ENCODE results near the gene TMEM107.
"Not testable (repeated sequence)": the region's sequence is repeated elsewhere in the genome, so short reads cannot be mapped to it uniquely, and the experiment has no call there.

Gene TMEM107

DNA sequence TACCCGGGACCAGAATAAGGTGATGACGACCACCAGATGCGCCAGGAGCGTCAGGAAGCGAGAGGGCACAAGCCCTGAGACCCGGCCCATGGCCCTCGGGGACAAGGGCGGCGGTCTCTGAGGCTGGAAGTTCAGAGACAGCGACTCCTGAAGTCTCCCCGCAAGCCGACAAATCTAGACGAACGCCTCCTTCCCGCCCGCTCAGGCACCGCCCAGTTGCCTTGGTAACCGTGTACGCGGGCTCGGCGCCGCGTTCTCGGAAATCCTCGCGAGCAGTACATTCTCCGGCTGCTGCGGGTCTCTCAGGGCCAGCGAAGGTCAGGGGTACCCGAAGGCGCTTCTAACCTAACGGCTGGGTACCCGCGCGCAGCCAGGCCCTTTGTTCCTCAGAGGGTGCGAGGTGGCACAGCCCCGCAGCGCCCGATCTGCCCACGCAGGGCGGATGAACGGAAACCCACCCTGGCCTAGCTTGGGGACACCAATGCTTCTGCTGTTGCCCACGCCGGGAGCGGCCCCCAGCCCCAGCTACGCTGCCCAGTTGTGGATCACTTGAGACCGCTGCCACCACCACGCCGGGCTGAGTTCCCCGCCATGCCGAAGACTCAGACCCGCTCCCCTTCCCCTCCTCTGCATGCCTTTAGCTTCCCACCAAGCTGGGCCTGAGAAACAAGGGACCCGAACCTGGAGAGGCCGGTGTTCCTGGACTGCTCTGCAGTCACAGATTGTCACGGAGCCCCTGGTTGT is at the start of gene TMEM107:
TSS of gene TMEM107 (minus strand) at position 184 of the 744 bp plus-strand sequence. CDS start at position 90, 94 bp downstream.
- peak in 52 of 56 donors; percentile 22 to 82 (median 60) for DNase-seq

DNA sequence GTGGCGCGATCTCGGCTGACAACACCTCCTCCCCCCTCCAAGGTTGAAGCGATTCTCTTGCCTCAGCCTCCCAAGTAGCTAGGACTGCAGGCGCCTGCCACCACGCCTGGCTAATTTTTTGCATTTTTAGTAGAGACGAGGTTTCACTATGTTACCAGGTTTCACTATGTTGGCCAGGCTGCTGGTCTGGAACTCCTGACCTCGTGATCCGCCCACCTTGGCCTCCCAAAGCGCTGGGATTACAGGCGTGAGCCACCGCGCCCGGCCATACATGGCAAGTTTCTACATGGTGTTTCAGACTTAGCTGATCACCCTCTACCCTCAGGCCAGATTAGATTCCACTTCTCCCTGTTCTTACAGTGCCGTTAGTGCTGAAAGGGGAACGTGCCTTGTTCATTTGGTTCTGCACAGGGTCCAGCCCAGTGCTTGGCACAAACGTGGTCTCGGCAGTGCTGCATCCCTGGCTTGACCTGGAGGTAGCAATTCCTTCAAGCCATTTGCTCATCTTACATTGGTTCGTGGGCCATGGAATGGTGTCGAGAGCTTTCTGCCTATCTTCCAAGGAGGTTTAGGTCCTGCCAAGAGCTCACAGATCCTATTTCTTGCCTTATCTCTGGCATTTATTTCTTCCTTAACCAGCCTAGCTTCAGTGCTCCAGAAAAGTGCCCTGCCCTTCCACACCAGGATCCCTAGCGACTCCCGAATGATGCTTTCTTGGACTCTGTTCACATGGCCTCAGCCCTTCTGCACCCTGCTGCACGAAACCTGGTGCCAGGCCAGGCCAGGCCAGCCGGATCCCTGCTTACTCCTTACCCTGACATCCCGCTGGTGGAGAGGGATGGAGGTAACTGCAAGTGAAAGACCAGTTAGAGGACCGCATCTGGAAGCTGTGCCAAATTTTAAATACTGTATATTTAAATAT is 49.0 kb upstream of the TMEM107 start:
- DNase-seq = no peak

DNA sequence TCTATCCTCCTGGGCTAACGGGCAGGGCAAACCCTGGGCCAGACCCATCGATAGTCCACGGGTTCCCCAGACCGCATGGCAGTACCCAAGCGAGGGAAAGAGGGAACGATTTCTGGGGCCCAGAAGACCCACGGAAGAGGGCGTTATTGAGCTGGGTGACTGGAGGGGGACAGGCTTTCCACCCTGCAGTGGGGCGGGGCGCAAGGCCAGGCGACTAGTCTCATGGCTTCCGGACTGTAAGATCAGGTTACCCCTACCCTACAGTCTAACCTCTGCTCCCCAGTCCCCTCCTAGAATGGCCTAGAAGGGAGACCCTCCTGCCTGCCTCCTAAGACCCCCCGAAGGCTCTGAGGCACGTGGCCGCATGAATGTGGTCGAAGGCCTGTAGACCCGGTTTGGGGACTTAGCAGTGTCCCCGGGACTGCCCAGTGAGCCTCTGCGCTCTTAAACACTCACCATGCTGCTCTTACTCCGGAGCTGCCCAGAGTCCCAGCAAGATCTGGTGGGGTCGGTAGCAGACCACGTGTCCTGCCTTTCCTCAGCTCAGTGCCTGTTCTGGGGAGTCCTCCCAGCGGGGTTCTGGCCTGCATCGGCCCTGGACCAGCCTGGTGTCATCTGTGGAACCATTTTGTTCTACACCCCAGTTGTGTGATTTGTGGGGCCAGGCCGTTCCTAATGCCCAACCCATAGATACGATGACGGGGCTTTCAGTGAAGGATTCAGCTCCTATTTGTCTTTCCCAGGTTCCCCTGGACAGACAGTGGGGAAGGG is 47.4 kb upstream of the TMEM107 start:
- DNase-seq = peak in 42 of 56 donors; percentile 29 to 83 (median 58)

DNA sequence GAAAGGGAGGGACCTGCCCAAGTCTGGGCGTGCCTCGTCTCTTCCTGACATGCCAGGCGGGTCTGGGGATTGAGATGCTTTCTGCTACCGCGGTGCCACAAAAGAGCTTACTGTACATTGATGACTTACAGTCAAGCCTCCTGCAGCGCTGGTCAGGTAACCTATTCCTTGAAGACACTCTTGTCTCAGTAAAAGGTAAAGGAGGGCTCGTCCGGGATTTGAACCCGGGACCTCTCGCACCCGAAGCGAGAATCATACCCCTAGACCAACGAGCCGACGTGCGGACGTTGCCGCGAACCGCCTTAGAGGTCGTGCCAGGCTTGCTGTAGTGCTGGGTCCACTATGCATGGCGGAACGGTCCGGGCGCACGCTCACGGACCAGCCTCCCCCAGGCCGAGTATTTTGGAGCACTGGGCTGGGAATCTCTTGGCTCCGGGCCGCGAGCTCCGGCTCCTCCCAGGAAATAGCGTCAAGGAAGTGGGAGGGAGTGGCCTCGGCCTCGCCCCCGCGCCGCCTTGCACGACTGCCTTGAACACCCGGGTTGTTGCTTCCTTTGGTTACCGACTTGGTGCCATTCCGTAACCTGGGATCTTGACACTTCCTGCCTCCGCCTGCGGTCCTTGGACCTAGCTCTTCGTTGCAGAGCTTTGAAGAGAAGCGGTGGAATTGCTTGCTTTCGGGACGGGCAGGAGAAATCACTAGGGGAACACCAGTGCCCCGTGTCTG is 46.6 kb upstream of the TMEM107 start:
- DNase-seq = peak; percentile 59 to 99 (median 90)

DNA sequence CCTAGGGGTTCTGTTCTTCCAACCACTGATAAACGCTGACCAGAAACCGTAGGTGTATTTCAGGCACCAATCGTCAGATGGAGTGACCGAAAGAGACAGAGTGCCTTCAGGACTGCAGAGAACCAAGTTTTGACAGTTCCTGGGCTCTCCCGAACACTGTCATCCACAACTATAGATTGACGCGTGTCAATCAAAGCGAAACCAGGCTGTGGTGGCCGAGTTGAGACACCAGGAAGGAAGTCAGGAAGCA is 46.1 kb upstream of the TMEM107 start:
- DNase-seq = peak in 11 of 56 donors; percentile 47 to 83 (median 81)

DNA sequence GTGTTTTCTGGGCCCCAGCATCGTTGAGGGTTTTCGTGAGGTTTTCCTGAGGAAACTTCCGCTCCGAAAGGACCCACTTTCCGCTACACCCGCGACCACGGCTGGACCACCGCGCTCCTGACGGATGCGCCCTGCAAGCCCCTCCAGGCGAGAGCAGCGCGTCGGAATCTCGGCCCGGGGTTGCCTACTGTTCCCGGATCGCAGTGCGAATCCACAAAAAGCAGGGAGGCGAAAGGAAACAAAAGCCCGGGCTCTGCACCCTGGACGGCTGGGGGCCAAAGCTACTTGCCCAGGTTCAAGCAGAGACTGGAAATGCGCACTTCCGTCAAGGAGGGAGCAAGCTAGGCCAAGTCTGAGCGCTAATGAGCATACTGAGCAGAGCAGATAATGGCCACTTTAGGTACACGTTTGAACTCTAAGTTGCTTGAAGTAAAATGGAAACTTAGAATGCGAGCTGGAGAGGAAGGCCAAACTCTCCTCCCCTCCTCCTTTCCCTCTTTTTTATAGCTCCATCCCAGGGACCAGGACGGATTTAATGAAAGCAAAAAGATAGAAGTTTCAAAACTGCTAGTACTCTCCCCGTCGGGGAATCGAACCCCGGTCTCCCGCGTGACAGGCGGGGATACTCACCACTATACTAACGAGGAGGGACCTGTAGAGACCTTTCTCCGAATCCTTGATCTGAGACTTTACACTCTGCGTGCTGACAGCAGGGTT is 45.6 kb upstream of the TMEM107 start:
- DNase-seq = peak in 52 of 56 donors; percentile 46 to 97 (median 80)

DNA sequence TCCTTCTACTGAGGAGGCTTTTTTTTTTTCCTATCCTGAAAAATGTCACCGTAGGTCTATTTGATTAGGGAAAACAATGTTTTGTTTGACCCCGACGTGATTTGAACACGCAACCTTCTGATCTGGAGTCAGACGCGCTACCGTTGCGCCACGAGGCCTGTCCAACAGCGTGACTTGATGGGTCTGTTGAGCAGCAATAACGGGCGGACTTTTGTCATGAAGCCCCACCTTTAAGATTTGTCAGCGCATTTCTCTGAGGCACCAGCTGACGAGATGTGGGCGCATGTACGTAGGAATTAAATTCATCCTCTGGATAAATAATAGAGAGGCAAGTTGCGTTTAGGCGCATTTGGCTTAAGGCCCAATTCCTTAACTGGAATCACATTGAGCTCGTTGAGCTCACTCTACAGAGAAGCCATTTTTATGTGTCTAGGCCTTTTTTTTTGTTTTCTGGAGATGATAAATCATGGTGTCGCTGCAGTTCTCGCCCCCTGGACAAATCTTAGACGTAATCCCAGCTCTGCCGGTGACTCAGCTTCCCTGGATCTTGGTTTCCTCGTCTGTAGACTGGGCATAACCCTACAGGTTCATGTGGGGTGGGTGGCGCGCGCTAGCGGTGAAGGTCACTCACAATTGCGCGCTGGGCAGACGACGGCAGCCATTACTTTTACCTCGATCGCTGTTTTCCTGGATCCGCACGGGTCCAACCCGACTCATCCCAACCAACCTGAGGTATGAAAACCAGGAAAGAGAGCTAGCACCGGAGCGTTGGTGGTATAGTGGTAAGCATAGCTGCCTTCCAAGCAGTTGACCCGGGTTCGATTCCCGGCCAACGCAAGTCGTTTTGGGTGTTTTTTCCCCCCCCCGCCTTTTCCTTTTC is 44.8 kb upstream of the TMEM107 start:
- peak; percentile 41 to 95 (median 82) for DNase-seq

DNA sequence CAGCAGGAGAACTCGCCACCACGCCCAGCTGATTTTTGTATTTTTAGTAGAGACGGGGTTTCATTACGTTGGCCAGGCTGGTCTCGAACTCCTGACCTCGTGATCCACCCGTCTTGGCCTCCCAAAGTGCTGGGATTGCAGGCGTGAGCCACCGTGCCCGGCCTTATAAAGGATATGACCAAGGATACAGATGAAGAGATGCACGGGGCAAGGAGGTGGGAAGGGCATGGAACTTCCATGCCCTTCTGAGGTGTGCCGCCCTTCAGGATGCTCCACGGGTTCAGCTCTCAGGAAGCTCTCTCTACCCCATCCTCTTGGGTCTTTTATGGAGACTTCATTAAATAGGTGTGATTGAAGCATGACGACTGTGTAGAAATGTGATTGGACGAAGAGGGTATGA is 37.8 kb upstream of the TMEM107 start:
- DNase-seq = not testable (repeated sequence)

DNA sequence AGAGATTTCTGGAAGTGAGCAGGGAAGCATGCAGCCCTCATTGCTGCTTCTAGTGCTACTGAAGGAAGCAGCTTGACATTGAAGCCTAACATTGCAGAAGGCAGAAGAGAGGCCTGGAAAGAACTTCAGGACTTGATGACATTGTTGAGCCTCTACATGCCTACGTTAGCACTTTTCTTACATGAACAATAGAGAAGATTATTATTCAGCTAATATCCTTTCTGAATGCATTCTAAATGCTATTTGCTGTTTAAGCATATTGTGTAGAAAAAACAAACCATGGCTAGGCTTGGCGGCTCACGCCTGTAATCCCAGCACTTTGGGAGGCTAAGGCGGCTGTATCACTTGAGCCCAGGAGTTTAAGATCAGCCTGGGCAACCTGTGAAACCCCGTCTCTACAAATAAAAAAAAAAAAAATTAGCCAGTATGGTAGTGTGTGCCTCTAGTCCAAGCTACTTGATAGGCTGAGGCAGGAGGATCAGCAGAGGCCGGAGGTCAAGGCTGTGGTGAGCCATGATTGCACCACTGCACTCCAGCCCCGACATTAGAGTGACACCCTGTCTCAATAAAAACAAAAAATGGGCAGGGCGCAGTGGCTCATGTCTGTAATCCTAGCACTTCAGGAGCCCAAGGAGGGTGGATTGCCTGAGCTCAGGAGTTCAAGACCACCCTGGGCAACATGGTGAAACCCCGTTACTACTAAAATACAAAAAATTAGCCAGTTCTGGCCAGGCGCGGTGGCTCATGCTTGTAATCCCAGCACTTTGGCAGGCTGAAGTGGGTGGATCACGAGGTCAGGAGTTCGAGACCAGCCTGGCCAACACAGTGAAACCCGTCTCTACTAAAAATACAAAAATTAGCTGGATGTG is 36.4 kb upstream of the TMEM107 start:
- no peak for DNase-seq

DNA sequence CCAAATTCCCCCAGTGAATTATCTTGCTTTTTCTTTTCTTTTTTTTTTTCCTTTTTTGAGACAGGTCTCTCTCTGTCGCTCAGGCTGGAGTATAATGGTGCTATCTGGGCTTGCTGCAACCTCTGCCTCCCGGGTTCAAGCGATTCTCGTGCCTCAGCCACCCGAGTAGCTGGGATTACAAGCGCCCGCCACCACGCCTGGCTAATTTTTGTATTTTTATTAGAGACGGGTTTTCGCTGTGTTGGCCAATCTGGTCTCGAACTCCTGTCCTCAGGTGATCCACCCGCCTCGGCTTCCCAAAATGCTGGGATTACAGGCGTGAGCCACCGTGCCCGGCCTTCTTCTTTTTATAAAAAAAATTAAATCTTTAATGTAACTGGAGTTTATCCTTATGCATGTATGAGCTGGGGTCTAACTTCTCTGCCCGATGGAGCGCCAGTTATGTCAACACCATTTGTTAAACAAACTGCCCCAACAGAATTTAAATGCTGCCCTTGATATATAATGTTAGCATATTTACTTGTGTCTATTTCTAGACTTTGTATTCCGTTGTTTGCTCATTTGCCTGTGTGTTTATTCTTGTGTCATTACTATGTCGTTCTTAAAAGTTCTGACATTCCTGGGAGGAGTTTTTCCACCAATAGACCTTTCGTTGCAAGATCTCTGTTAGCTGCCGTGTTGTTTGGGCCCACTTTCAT is 34.7 kb upstream of the TMEM107 start:
- DNase-seq = no peak

DNA sequence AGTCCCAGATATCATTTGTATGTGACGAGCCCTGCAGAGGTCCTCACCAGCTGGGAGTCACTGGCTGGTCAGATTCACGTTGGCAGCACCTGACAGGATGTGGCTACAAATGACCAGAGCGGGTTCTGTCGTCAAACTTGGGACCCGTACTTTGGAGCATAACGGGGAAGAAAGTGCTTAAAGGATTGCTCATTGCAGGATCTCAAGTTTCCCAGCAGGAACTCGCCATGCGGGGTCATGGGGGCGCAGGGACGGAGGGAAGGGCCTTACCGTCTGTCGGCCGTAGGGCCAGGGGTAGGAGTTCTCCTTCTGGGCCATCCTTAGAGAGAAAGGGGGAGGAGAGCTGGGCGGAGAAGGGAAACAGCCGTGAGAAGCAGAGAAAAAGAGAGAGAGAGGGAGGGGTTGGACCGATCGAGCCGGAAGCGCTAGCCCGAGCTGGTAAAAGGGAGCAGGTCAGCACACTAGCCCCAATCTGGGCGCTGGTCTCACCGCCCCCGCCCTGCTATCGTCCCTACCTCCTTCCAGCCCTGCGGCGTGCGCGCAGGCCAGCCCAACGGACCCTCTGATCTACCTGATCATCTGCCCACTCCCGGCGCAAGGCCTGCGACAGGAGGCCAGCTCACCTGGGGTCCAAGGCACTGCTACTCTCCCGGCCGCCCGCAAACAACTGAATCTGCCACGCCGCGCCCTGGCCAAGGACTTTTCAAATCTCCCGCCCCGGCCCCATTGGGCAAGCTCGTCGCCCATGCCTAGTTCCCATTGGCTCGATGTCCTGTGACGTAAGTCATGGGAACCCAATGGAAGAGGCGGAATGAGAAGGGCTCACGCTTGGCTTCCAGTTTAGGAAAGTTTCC is 34.0 kb upstream of the TMEM107 start, which contains the start of gene AURKB:
TSS of gene AURKB (minus strand) at position 669 of the 854 bp plus-strand sequence. CDS start at position 318, 351 bp downstream.
- DNase-seq = peak; percentile 12 to 95 (median 81)

DNA sequence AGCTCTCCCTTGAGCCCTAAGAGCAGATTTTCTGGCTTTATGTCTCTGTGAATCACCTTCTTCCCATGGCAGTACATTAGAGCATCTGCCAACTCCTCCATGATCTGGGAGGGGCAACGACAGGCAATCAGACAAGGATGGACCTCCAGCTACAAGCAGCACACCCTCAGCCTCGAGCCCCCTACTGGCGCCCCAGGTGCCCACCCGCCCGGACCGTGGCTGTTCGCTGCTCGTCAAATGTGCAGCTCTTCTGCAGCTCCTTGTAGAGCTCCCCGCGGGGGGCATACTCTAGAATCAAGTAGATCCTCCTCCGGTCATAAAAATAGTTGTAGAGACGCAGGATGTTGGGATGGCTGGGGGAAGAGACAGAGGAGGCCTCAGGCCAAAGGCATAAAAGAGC is 30.4 kb upstream of the TMEM107 start:
- DNase-seq = no peak

DNA sequence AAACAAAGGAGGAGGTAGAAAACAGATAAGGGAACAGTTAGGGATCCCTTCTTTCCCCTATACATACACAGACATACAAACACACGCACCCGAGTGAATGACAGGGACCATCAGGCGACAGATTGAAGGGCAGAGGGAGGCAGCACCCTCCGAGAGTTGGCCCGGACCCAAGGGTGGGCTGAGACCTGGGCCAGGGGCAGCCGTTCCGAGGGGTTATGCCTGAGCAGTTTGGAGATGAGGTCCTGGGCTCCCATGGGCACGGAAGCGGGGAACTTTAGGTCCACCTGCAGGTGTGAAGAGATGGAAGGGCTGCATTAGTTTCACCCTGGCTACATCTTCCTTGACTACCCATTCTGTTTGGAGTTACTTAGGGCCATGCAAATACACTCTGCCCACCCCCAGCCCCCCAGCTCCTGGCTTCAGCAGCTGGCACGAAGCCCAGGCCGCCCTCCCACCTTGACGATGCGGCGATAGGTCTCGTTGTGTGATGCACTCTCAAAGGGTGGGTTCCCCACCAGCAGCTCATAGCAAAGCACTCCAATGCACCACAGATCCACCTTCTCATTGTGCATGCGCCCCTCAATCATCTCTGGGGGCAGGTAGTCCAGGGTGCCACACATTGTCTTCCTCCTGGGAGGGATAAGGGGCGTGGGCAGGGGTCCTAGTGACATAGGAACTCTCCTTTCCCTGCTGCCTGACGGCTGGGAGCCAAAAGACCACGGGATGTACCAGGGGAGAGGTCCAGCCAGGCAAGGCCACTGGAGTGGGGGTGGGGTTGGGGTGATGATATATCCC is 28.8 kb upstream of the TMEM107 start:
- DNase-seq = no peak

DNA sequence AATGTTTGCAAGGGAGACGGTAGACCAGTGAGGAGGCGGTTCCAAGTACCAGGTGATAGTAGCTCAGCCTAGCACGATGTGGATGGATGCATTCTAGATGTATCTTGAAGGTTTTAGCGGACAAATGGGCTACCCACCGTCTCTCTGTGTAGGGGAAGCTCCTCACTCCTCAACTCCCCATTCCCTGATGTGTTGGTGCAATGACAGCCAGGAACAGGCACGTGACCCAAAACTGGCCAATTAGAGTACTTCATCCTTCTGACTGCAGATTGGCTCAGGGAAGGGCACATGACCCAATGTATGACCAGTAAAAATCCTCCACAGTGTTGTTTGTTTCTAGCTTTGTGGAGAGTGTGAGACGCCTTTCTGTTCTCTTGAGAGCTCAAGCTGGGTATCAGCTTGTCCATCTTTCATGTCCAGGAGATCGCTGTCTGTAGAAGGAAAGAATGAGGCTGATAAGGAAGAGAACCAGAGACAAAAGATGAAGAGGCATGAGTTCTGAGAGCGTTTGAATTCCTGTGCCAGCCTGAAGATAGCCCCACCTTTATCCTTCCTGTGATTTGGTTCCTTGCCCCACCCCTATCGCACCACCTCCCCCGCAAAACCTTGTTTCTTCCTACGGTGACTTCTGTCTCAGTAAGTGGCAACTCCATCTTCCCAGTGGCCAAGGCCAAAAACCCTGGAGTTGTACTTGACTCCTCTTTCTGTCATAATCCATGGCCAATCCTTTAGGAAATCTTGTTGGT is 16.1 kb upstream of the TMEM107 start:
- peak; percentile 38 to 99 (median 90) for DNase-seq

DNA sequence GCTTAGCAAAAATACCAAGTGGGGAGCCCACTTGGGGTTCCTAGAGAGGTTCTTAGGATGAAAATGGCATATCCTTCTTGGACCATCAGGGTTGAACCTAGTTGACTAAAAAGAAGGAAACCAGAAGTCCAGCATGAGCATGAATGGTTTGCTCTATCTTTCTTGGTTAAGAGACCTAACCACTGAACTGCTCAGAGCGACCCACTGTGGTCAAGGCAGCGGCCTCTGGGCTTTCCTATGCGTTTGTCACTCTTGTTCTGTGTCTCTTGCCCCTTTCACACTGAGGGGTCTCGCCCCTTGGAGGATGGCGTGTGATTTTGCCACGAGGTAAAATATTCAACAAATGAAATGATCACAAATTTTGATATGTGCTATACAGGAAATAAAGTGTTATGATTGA is 14.3 kb upstream of the TMEM107 start:
- DNase-seq = no peak

Measured in amygdala (tissue), 56 donors.